Right lobe of liver (tissue), 6 donors: ENCODE results near the gene TBC1D19. TPM values are rescaled to one million over a fixed set of nuclear protein-coding genes. Genes with fewer than 3 reads are reported as not detected.

Experiments
- ATAC-seq, 4 donors: fragments of 200-7000 bp; cut with Tn5 transposase; one replicate each; pipeline ENCODE4 v1.9.1; 2020; ENCODE audit warnings: mild to moderate bottlenecking in 4 of 4, moderate library complexity in 4 of 4
- DNase-seq, 3 donors: peaks; one replicate each; pipeline ENCODE4 v3.0.0-alpha.2; 2020
- H3K27ac ChIP-seq, 3 donors: fragments of 200-600 bp; one replicate each; pipeline ENCODE4 v1.8.0; 2022
- H3K27me3 ChIP-seq, 2 donors: fragments of 200-600 bp; one replicate each; pipeline ENCODE4 v1.8.0; 2022
- H3K36me3 ChIP-seq, 4 donors: fragments of 200-600 bp; sonication (generic) in 1 of 4; one replicate each; pipeline versions ENCODE4 v1.5.1 to v1.8.0; 2017 to 2022; ENCODE audit warnings: control low read depth in 1 of 4
- H3K4me1 ChIP-seq, 4 donors: fragments of 200-600 bp; sonication (generic) in 1 of 4; one replicate each; pipeline versions ENCODE4 v1.5.1 to v1.8.0; 2017 to 2022; ENCODE audit warnings: control low read depth in 1 of 4
- H3K4me3 ChIP-seq, 3 donors: fragments of 200-600 bp; one replicate each; pipeline ENCODE4 v1.8.0; 2022
- H3K9me3 ChIP-seq, 4 donors: fragments of 200-600 bp; sonication (generic) in 1 of 4; one replicate each; pipeline versions ENCODE4 v1.5.1 to v1.8.0; 2017 to 2022; ENCODE audit warnings: control low read depth in 1 of 4
- POLR2A ChIP-seq: fragments of 450-650 bp; IDR thresholded peaks from one replicate; pipeline ENCODE4 v1.6.1; 2017; ENCODE audit warnings: antibody characterized with exemption, mild to moderate bottlenecking
- WGBS: methylation state at CpG from one replicate; pipeline ENCODE4 v1.1.6; 2018; ENCODE audit warnings: low coverage, low lambda C conversion rate; ENCODE audit not compliant: insufficient coverage; ENCODE audit errors: missing lambda C conversion rate; 5-methylcytosine and 5-hydroxymethylcytosine counted together
- intact Hi-C, 2 donors: fragments of 100-400 bp; cut with DNase I; formaldehyde crosslinking; loops; one replicate each; pipeline versions ENCODE4 v1.11.2 to v1.14.1; 2022
- total RNA-seq, 6 experiments: library from RNA; depleted of rRNA in 2 of 6; stranded (reverse); fragments of >200 nt in 2 of 6; fragmentation: NEBNext Ultra II Directional in 3 of 6; extraction: Animal tissue kit (Norgen Biotek cat#: 25700) in 3 of 6; gene quantifications; one replicate each; pipeline versions ENCODE4 v1.1.0 to v1.2.4, GENCODE V29; 2016 to 2023
- TF ChIP-seq, protein P1 (sequence below), 4 donors: fragments of 200-600 bp in 3 of 4; fragments of 450-650 bp in 1 of 4; IDR thresholded peaks; one replicate each; pipeline versions ENCODE4 v1.5.1 to v1.8.0; 2016 to 2022; ENCODE audit warnings: antibody characterized with exemption in 4 of 4, mild to moderate bottlenecking in 2 of 4
- donor health status: DM: no; HTN: yes; CAD: no.
- donor health status: DM: no; HTN: no; CAD: no.
- donor health status: DM: no; HTN: no; CAD: no.
- donor health status: DM: no; HTN: yes; CAD: no.
- donor health status: DM: no; HTN: yes; CAD: no.

TBC1D19 gene
- total RNA-seq, 6 experiments from 2014 or later, result 1.8 to 5.3 (median 2.4) TPM

DNA sequence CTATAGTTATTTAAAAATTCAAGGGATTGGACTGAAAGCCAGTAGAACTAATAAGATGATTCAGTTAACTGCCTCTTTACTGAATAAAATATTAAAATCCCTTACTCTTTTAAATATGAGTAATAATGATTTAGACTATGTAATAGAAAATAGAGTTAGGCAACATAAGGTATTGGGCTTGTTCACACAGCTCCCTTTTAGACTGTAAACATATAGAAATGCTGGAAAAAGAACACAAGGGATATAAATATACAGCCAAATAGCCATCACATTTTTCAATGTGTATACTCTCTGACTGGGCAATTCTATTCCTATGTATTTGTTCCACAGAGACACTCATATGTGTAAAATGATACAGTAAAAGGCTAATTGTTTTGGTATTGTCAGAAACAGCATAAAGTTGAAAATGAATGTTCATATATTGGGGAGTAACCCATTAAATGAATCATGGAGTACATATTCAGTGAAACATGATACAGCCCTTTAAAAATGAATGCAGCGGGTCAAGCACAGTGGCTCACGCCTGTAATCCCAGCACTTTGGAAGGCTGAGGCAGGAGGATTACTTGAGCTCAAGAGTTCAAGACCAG, 129.8 kb downstream of the TBC1D19 start:
- Histone ChIP-seq H3K27me3 (no peaks in the 10 kb centered on the region), H3K4me3 (no peak overlapping the region), H3K27ac (no peak overlapping the region), H3K4me1 (no peaks in the 10 kb centered on the region), H3K9me3 (no peaks in the 10 kb centered on the region), H3K36me3 (no peaks in the 10 kb centered on the region)
- TF ChIP-seq, protein P1, sequence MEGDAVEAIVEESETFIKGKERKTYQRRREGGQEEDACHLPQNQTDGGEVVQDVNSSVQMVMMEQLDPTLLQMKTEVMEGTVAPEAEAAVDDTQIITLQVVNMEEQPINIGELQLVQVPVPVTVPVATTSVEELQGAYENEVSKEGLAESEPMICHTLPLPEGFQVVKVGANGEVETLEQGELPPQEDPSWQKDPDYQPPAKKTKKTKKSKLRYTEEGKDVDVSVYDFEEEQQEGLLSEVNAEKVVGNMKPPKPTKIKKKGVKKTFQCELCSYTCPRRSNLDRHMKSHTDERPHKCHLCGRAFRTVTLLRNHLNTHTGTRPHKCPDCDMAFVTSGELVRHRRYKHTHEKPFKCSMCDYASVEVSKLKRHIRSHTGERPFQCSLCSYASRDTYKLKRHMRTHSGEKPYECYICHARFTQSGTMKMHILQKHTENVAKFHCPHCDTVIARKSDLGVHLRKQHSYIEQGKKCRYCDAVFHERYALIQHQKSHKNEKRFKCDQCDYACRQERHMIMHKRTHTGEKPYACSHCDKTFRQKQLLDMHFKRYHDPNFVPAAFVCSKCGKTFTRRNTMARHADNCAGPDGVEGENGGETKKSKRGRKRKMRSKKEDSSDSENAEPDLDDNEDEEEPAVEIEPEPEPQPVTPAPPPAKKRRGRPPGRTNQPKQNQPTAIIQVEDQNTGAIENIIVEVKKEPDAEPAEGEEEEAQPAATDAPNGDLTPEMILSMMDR (IDR thresholded peaks at IDR 0.05), result no peak
- no peak for TF ChIP-seq POLR2A
- DNase-seq, result no peak
- ATAC-seq, result no peak
- intact Hi-C loops, result no loop called here
- WGBS, result 92% methylated on average over 2 of the region's 2 CpGs

DNA sequence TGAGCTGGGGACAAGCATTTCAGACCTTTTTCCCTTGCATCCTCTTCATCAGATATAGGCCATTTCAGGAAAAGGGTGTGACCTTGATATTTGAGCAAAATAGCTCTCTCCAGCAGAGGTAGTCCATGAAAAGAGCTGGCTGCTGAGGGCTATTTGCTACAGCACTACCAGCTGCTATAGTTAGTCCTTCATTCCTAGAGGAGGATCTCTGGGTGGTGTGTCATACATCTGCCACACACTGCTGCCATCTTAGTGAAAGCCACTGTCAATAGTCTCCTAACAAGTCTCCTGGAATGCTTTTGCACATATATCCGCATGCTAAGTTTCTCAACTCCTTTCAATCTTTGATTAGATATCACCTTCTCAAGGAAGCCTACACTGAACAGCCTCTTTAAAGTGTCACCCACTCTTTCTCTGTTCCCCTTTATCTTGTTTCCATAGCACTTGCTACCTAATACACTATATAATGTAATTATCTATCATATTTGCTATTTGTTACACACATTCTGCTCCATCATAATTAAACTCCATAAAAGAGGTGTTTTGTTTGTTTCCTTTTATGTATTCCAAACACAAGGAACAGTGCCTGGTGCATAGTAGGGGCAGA, 131.9 kb downstream of the TBC1D19 start:
- no peak for DNase-seq
- no peak overlapping the region for H3K27ac ChIP-seq
- TF ChIP-seq, protein P1 (IDR thresholded peaks at IDR 0.05), result no peak
- no peak for TF ChIP-seq POLR2A
- 75% methylated on average over 1 of the region's 1 CpG for WGBS
- H3K36me3 ChIP-seq, result no peaks in the 10 kb centered on the region
- intact Hi-C loops, result no loop called here
- ATAC-seq, result no peak
- H3K4me3 ChIP-seq, result no peak overlapping the region
- no peaks in the 10 kb centered on the region for H3K4me1 ChIP-seq
- H3K9me3 ChIP-seq, result no peaks in the 10 kb centered on the region
- H3K27me3 ChIP-seq, result no peaks in the 10 kb centered on the region

DNA sequence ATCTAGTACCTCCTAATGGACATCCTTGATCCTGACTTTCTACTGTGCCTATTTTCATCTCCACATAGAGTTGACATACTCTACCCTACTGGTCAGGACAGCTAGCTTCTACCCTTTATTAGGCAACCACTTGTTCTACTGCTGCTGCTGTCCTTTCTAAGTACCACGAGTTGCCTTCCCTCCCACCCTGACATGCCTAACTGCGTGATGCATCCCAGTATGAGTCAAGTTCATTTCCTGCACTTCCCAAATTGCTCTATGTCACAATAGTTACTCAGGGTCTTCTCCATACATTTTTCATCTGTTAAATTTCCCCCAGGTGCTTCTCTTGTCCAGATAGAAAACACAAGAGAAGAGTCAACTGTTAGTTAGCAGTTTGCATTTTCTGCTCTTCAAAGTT, 133.4 kb downstream of the TBC1D19 start:
- no peak for DNase-seq
- Histone ChIP-seq H3K4me1 (no peaks in the 10 kb centered on the region), H3K36me3 (no peaks in the 10 kb centered on the region), H3K27me3 (no peaks in the 10 kb centered on the region), H3K27ac (no peak overlapping the region), H3K4me3 (no peak overlapping the region), H3K9me3 (no peaks in the 10 kb centered on the region)
- ATAC-seq, result no peak
- WGBS, result 56% methylated on average over 2 of the region's 2 CpGs
- no peak for TF ChIP-seq POLR2A
- TF ChIP-seq, protein P1 (IDR thresholded peaks at IDR 0.05), result no peak
- intact Hi-C loops, result no loop called here

DNA sequence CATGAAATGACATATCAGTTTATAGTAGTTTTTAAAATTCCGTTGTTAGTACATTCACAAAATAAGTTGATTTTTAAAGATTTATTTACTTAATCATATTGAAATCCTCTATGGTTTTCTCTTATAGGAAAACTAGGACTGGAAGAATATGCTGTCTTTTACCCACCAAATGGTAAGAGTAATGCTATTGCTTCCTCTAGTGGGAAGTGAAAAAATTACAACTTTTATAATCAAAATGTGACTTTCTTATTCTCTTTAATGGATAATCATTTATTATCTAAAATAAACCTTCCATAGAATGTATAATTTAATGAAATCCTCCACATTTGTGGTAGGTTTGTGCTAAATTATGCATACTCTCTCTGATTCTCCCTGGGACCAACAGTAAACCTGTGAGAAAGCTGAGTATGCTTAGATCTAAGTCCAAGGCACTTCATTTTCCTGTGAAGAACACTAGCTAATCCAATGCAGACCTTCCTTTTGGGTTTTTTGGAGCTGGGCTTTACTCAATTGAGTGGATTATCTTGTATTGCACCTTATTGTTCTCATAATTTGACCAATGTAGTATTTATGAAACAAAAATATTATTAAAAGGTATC, 136.2 kb downstream of the TBC1D19 start:
- TF ChIP-seq, protein P1 (IDR thresholded peaks at IDR 0.05), result peak; percentile 42 to 66 (median 46)
- TF ChIP-seq POLR2A, result no peak
- WGBS, result 48% methylated on average over 1 of the region's 1 CpG
- H3K4me3 ChIP-seq, result no peak overlapping the region
- no peaks in the 10 kb centered on the region for H3K36me3 ChIP-seq
- H3K27ac ChIP-seq, result no peak overlapping the region
- no peaks in the 10 kb centered on the region for H3K27me3 ChIP-seq
- no peaks in the 10 kb centered on the region for H3K9me3 ChIP-seq
- no peaks in the 10 kb centered on the region for H3K4me1 ChIP-seq
- intact Hi-C loops, result no loop called here
- ATAC-seq (peak in 2 of 4 donors; percentile 52 to 57), DNase-seq (no peak)
